Bronchial epithelial cell (primary cell): ENCODE measurements around the gene FGF10. TPM values are rescaled to one million over a fixed set of nuclear protein-coding genes. Genes with fewer than 3 reads are reported as not detected.

ENCODE experiments used
- DNase-seq: peaks from one replicate; pipeline ENCODE4 v3.0.0-alpha.2; 2010; ENCODE audit warnings: low read depth
- FAIRE-seq: peaks from 2 replicates; lab custom pipeline; 2011; peaks lifted over from hg19 to GRCh38; lab: Jason Lieb, UNC
- H3K27me3 ChIP-seq: 2 replicates; pipeline ENCODE4 v1.5.1; 2011; ENCODE audit warnings: low read length; ENCODE audit not compliant: control insufficient read depth, insufficient read depth
- H3K36me3 ChIP-seq: 2 replicates; pipeline ENCODE4 v1.5.1; 2011; ENCODE audit warnings: low read length; ENCODE audit not compliant: control insufficient read depth, insufficient read depth
- H3K4me3 ChIP-seq: 2 replicates; pipeline ENCODE4 v1.5.1; 2011; ENCODE audit warnings: mild to moderate bottlenecking, low read depth, low read length, control low read depth
- CTCF ChIP-seq: IDR thresholded peaks from 2 replicates; pipeline ENCODE4 v1.5.1; 2011; ENCODE audit warnings: mild to moderate bottlenecking, moderate library complexity, low read length, control low read depth, inconsistent platforms; ENCODE audit not compliant: insufficient read depth, severe bottlenecking
- total RNA-seq: library from RNA; depleted of rRNA; stranded (reverse); fragments of >200 nt; gene quantifications from 2 replicates; pipeline ENCODE4 v1.2.1, GENCODE V29; 2014

The FGF10 gene
- total RNA-seq, 1 donor from 2014 or later, result not detected

- DNase-seq (no peak), FAIRE-seq (no peak)
- H3K4me3 ChIP-seq, result no peak overlapping the region
- no peak for TF ChIP-seq CTCF
- no peaks in the 10 kb centered on the region for H3K36me3 ChIP-seq
- no peaks in the 10 kb centered on the region for H3K27me3 ChIP-seq
Measured at GRCh38 chr5:44331471-44332050, 57.7 kb downstream of the FGF10 start.

GRCh38 chr5:44329716-44330115, 59.5 kb downstream of the FGF10 start:
- DNase-seq, result no peak
- Histone ChIP-seq H3K36me3 (no peaks in the 10 kb centered on the region), H3K4me3 (no peak overlapping the region), H3K27me3 (no peaks in the 10 kb centered on the region)
- no peak for FAIRE-seq
- TF ChIP-seq CTCF, result no peak

GRCh38 chr5:44321144-44321725, 68.0 kb downstream of the FGF10 start:
- FAIRE-seq (peak; percentile 13), DNase-seq (no peak)

GRCh38 chr5:44320188-44320587, 69.0 kb downstream of the FGF10 start:
- no peak for TF ChIP-seq CTCF
- FAIRE-seq, result no peak
- no peaks in the 10 kb centered on the region for H3K36me3 ChIP-seq
- no peaks in the 10 kb centered on the region for H3K27me3 ChIP-seq
- DNase-seq, result no peak
- H3K4me3 ChIP-seq, result no peak overlapping the region

More at GRCh38 chr5:44321144-44321725, 68.0 kb downstream of the FGF10 start:
- H3K36me3 ChIP-seq, result no peaks in the 10 kb centered on the region
- H3K4me3 ChIP-seq, result no peak overlapping the region
- H3K27me3 ChIP-seq, result no peaks in the 10 kb centered on the region
- TF ChIP-seq CTCF, result no peak

- DNase-seq (no peak), FAIRE-seq (no peak)
- H3K36me3 ChIP-seq, result no peaks in the 10 kb centered on the region
- TF ChIP-seq CTCF, result no peak
- no peak overlapping the region for H3K4me3 ChIP-seq
- H3K27me3 ChIP-seq, result no peaks in the 10 kb centered on the region
Measured at GRCh38 chr5:44318883-44319282, 70.3 kb downstream of the FGF10 start.
